ENCODE results near the gene REV1.

REV1 gene

GRCh38 chr2:99451686-99452085, 38.1 kb downstream of the REV1 start:
- no peak for DNase-seq (ENCODE audit: extremely low read depth in 1 of 2, low read depth in 1 of 2)

DNA sequence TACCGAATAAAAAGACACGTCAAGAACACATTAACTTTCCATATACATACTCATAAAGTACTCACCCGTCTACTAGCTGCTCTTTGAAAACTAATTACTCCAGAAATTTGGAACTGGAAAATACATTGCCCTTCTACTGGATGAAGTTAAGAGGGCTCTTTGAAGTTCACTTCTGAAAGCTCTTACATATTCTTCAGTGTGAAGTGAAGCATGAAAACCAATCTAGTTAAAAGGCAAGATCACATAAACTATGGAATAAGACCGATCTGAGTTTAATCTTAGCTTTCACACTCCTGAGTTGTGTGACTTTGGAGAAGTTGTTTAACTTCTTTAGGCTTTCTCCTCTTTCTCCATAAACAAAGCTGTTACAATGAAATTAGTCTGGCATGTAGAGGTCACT, 38.5 kb downstream of the REV1 start:
- DNase-seq (ENCODE audit: extremely low read depth in 1 of 2, low read depth in 1 of 2), result no peak

DNA sequence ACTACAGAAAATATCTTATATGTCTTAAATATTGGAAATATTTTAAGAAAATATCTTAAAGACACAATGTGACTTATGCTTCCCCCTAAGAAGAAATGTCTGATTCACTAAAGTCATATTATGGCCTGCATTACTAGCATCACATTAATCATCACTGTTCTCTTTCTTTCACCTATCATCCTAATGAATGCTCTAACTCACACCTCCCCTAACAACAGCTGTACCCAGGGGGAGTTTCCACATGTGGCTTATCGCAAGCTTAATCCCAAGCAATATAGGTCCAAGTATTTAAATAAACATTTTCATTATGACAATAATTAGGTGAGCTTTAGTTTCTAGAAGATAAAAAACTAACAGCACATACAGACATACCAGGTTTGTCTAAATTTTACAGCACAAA, 39.6 kb downstream of the REV1 start:
- DNase-seq (ENCODE audit: extremely low read depth in 1 of 2, low read depth in 1 of 2), result no peak

- DNase-seq (ENCODE audit: extremely low read depth in 1 of 2, low read depth in 1 of 2), result no peak
These were observed 41.3 kb downstream of the REV1 start for GRCh38 chr2:99448556-99448955.

- DNase-seq (ENCODE audit: extremely low read depth in 1 of 2, low read depth in 1 of 2), result no peak
These were observed 44.8 kb downstream of the REV1 start for GRCh38 chr2:99445065-99445464.

- DNase-seq (ENCODE audit: extremely low read depth in 1 of 2, low read depth in 1 of 2), result no peak
These were observed 45.6 kb downstream of the REV1 start for GRCh38 chr2:99444222-99444621.

DNA sequence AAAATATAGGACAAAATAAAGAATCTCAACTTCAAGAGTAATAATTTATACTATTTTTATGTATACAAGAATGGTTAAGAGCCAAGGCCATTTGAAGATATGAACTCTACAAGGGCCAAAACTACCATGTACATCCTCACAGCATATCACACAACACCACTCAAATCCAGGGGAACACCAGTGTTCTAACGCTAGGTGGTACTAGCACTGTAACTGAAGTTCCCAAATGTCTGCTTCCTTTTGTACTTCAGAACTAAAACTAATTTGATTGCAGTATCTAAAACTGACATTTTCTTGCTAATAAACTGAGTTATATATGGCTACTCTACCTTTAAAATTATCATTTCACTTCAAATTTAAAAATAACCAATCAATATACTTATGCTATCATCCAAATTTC, 47.0 kb downstream of the REV1 start:
- DNase-seq (ENCODE audit: extremely low read depth in 1 of 2, low read depth in 1 of 2), result no peak

DNA sequence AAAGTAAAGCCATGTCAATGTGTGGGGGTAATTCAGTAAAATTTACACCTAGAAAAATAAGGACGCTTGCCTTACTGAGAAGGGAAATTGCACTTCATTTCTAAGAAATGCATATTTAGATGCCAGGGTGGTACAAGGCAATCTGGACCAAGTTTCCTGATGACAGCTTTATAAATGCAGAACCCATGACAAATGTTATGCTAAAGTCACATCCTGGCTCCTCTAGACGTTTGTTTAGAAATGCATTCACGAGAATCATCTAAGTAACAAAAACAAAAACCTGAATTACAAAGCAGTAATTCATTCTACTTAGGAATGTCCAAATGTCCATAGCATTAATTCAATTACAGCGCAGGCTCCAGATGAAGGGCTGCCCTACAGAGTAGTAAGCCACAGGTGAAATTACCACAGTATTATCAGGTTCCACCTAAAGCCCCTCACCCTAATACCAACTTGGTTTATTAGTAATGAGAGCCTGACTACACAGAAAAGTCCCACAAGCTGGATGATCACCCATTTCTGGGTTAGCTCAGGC, 49.8 kb downstream of the REV1 start:
- DNase-seq (ENCODE audit: extremely low read depth in 1 of 2, low read depth in 1 of 2), result no peak

DNA sequence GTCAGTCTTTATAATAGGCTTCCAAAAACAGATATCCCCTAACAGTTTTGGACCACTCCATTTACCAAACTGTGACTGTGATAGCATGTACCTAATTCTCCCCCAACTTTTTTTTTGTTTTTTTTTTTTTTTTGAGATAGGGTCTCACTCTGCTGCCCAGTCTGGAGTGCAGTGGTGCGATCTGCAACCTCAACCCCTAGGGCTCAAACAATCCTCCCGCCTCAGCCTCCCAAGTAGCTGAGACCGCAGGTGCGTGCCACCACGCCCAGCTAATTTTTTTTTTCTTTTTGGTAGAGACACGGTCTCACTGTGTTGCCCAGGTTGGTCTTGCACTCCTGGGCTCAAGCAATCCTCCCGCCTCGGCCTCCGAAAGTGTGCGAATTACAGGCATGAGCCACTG, 52.9 kb downstream of the REV1 start:
- DNase-seq (ENCODE audit: extremely low read depth in 1 of 2, low read depth in 1 of 2), result no peak

DNA sequence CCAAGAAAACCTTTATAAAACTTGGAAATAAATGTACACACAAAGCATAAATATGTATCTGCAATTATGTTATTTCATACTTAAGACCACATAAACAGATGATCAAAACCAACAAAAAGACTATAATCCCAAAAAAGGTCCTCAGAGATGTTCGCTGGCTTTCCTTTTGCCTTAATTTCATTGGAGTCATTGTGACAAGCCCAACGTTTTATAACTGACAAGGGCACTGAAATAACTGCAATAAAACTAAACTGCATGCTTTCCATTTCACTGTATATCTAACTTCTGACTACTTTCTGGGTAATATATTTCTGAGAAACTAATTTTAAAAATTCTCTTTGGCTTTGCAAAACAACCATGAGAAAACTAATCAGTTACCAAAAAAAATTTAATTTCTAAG, 56.5 kb downstream of the REV1 start:
- no peak for DNase-seq (ENCODE audit: extremely low read depth in 1 of 2, low read depth in 1 of 2)

DNA sequence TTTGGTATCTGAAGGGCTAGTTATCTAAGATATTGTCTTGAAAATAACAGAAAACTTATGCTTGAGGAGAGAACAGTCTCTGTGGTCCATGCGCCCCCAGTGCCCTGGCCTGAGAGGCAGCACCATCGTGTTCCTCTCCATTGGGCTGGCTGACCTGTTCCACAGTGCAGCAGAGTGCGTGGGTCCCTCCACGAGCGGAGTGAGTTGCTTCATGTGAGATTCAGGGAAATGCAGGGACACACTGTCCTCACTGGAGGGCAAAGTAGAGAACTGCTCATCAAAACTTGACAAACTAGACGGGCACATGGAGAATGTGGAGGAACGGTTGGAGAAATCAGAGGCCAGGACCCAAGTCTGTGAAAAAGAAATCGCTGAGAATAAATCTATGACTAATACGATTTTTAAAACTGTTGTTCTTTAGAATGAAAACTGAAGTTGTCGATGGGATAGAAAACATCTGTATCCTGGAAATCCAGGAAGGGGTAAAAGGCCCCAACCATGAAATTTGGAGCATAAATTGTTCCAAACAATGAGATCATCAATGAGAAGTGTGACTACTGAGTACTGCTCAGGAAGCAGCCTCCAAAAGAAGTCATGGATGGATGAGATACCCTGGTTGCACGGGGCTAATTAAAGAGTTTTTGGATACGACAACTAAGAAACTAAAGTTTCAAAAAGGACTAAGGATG, 58.1 kb downstream of the REV1 start:
- no peak for DNase-seq (ENCODE audit: extremely low read depth in 1 of 2, low read depth in 1 of 2)

DNA sequence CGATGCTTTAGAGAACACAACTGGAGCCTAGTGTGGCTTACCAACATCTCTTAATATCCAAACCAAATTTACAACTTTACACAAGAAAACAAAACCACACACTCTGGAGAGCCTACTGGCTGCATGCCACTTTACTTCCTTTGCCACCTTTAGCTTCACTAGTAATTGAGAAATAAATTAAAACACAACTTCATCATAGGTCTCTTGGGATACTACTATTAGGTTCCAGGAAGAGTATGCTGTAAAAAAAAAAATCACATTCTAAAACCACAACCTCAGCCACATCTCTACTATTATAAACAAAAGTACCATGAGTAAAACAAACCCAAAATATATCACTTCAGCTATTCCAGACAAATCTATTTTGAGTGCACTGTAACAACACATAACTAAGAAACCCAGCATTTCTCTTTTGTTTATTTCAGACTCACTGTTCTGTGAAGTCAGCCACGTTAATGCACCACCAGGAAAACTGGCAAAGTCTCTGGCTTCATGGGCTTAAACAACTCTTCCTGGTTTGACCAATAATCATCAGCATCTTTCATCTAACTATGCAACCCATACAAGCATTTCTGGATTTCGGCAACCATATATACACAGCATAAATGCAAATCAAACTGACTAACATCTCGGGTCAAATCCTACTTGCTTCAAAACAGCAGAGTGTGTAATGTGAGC, 59.1 kb downstream of the REV1 start:
- no peak for DNase-seq (ENCODE audit: extremely low read depth in 1 of 2, low read depth in 1 of 2)

- DNase-seq (ENCODE audit: extremely low read depth in 1 of 2, low read depth in 1 of 2), result no peak
These were observed 64.8 kb downstream of the REV1 start for GRCh38 chr2:99425022-99425421.

DNA sequence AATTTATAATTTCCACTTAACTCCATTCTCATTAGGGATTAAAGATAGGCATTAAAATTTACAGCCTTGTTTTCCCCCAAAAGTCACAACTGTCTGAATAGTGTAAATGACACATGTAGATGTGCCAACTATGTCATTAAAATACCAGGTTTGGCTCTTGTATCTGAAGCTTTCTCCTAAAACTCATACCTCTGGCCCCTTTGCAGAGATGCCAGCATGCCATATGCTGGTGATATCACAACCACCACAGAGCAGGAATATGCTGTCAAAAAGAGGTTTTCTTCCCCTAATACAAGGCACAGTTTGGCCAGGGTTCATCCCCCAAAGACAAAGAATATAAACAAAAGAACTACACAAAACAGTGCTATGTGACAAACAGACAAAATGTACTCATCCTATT, 65.4 kb downstream of the REV1 start:
- no peak for DNase-seq (ENCODE audit: extremely low read depth in 1 of 2, low read depth in 1 of 2)

- DNase-seq (ENCODE audit: extremely low read depth in 1 of 2, low read depth in 1 of 2), result no peak
These were observed 67.2 kb downstream of the REV1 start for GRCh38 chr2:99422599-99422998.

- no peak for DNase-seq (ENCODE audit: extremely low read depth in 1 of 2, low read depth in 1 of 2)
These were observed 68.3 kb downstream of the REV1 start for GRCh38 chr2:99421469-99421868.

GRCh38 chr2:99420751-99421299, 69.0 kb downstream of the REV1 start:
- no peak for DNase-seq (ENCODE audit: extremely low read depth in 1 of 2, low read depth in 1 of 2)

- DNase-seq (ENCODE audit: extremely low read depth in 1 of 2, low read depth in 1 of 2), result no peak
These were observed 69.8 kb downstream of the REV1 start for GRCh38 chr2:99420031-99420430.

- no peak for DNase-seq (ENCODE audit: extremely low read depth in 1 of 2, low read depth in 1 of 2)
These were observed 72.4 kb downstream of the REV1 start for GRCh38 chr2:99417396-99417795.

DNA sequence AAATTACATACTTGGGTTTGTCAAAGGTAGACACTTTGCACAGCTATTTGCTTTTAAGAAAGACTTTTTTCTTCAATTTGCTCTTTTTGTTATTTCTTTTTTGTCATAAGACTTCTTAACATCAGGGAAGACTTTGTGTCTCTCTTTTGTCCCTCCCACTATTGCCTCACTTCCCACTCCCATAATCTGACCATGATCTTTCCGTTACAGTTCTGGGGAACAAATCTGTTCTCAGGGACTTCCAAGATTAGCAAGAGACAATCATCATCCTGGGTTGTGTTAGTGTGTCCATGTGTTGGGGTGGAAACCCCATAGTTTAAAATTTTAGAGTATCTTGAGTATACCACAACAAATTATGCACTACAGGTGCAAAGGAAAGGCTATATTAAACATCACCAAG, 75.3 kb downstream of the REV1 start:
- no peak for DNase-seq (ENCODE audit: extremely low read depth in 1 of 2, low read depth in 1 of 2)

DNA sequence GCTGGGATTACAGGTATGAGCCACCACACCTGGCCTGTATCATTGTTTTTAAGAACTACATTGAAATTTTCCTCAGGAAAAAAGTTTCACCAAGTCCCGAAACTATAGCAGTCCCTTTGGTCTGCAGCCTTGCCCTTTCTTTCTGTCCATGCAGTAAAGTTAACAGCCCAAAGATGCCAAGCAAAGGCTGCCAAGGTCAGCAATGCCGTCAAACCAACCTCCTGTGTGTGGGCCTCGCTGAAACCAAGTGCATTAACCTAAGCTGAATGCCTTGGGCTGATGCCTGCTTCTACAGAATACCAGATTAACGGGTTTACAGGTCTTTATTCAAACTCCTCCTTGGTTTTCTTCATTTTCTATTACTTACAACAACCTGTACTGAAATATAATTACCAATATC, 79.5 kb downstream of the REV1 start:
- no peak for DNase-seq (ENCODE audit: extremely low read depth in 1 of 2, low read depth in 1 of 2)

DNA sequence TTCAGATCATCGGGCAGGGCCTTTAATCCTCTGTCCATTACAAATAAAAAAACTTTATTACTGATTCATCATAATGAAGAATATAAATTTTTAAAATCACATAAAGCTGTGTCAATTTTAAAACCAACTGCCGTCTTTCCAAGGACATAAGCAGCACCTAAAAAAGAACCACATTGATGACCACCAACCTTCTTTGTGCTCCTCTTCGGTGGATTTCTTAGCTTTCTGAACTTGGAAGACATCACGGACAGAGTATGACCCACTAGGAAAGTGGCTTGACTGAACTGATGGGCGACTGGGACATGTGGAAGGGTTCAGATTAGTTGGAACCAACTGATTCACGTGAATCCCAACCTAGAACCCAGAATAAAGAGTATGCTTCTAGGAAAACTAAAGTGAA, 83.7 kb downstream of the REV1 start:
- DNase-seq (ENCODE audit: extremely low read depth in 1 of 2, low read depth in 1 of 2), result no peak
